ENCODE data around the gene LCN12. TPM values are rescaled to one million over a fixed set of nuclear protein-coding genes. Genes with fewer than 3 reads are reported as not detected.

The LCN12 gene
- total RNA-seq, 1 donor from 2014 or later = 1.2 TPM

DNA sequence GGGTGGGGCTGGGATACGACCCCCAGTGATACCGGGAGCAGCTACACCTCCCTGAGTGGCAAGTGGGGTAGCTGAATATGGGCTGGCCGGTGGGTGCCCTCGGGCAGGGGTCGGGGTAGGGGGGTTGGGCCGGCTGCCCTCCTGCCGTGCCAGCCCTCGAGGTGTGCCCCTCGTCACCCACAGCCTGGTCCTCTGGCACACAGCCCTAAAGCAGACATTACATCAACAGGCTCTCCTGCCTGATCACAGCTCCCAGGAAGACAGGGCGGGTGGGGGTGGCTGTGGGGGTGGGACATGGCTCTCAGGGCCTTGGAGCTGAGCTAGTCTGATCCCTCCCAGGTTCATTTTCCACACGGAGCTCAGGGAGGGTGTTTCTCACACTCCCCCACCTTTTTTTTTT, 30.8 kb upstream of the LCN12 start:
- TF ChIP-seq CTCF (conservative IDR thresholded peaks at IDR 0.05; ENCODE audit: low read depth, low read length) = no peak
- no peak for DNase-seq (ENCODE audit: low read depth)
- no peak overlapping the region for H3K4me3 ChIP-seq (ENCODE audit: low read depth, low read length)

DNA sequence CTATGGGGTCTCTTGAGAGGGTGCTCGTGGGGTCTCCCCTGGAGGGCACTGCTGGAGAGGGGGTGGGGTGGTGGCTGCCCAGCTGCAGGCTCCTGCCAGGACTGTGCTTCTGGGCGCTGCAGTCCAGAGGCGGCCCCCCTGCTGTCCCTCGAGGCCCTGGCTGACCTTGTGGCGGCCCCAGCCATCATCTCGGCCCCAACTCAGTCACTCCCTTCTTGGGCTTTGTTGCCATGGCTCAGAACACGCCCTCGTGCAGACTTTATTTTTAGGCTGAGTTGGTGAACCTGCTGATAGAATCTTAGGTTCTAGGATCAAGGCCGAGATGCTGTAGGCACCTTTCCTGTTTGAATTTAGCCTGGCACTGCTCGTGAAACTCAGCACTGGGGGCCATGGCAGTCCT, 30.4 kb upstream of the LCN12 start:
- no peak for TF ChIP-seq CTCF (conservative IDR thresholded peaks at IDR 0.05; ENCODE audit: low read depth, low read length)
- DNase-seq (ENCODE audit: low read depth) = no peak
- no peak overlapping the region for H3K4me3 ChIP-seq (ENCODE audit: low read depth, low read length)

DNA sequence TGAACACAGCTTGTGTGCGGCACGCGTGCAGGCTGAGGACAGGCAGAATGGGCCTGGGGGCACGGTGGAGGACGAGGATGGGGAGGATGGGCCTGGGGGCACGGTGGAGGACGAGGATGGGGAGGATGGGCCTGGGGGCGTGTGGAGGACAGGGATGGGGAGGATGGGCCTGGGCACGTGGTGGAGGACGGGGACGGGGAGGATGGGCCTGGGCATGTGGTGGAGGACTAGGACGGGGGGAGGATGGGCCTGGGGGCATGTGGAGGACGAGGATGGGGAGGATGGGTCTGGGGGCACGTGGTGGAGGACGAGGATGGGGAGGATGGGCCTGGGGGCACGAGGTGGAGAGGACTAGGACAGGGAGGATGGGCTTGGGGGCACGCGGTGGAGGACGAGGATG, 29.5 kb upstream of the LCN12 start:
- no peak for TF ChIP-seq CTCF (conservative IDR thresholded peaks at IDR 0.05; ENCODE audit: low read depth, low read length)
- no peak for DNase-seq (ENCODE audit: low read depth)
- no peak overlapping the region for H3K4me3 ChIP-seq (ENCODE audit: low read depth, low read length)

DNA sequence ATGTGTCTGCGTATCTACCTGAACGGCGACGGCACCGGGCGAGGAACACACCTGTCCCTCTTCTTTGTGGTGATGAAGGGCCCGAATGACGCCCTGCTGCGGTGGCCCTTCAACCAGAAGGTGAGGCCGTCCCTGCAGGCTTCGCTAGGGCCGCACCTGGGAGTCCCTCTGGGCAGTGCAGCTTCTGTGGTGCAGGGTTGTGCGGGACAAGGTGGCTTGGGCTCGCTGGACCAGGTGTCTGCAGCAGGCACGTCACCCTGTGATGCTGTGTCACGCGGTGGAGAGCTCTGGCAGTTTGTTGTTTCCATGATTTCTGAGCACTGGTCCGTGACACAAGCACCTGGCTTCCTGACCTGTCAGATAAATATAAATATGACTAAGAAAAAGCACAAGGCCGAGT, 28.2 kb upstream of the LCN12 start:
- H3K4me3 ChIP-seq (ENCODE audit: low read depth, low read length) = no peak overlapping the region
- no peak for TF ChIP-seq CTCF (conservative IDR thresholded peaks at IDR 0.05; ENCODE audit: low read depth, low read length)
- no peak for DNase-seq (ENCODE audit: low read depth)

DNA sequence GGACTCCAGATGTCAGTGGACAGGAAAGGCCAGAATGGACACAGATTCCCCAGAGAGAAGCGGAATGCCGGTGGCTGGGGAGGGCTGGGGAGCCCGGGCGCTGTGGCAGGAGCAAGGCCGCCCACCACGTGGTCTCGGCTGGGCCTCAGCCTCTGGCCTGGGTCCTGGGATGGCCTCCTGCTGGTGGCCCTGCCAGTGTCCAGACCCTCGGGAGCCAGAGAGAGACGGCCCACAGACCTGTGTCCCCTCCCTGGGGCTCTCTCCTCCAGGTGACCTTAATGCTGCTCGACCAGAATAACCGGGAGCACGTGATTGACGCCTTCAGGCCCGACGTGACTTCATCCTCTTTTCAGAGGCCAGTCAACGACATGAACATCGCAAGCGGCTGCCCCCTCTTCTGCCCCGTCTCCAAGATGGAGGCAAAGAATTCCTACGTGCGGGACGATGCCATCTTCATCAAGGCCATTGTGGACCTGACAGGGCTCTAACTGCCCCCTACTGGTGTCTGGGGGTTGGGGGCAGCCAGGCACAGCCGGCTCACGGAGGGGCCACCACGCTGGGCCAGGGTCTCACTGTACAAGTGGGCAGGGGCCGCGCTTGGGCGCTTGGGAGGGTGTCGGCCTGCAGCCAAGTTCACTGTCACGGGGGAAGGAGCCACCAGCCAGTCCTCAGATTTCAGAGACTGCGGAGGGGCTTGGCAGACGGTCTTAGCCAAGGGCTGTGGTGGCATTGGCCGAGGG, 26.5 kb upstream of the LCN12 start:
- DNase-seq (ENCODE audit: low read depth) = no peak
- TF ChIP-seq CTCF (conservative IDR thresholded peaks at IDR 0.05; ENCODE audit: low read depth, low read length) = no peak
- H3K4me3 ChIP-seq (ENCODE audit: low read depth, low read length) = no peak overlapping the region

- no peak for TF ChIP-seq CTCF (conservative IDR thresholded peaks at IDR 0.05; ENCODE audit: low read depth, low read length)
- no peak for DNase-seq (ENCODE audit: low read depth)
- no peak overlapping the region for H3K4me3 ChIP-seq (ENCODE audit: low read depth, low read length)
These were observed 25.8 kb upstream of the LCN12 start for GRCh38 chr9:136926154-136926704.

- no peak for TF ChIP-seq CTCF (conservative IDR thresholded peaks at IDR 0.05; ENCODE audit: low read depth, low read length)
These were observed 25.3 kb upstream of the LCN12 start for GRCh38 chr9:136926749-136927148.

More at GRCh38 chr9:136926749-136927148, 25.3 kb upstream of the LCN12 start:
- no peak for DNase-seq (ENCODE audit: low read depth)
- H3K4me3 ChIP-seq (ENCODE audit: low read depth, low read length) = no peak overlapping the region

Measured in epithelial cell of proximal tubule (primary cell).